Uterus (tissue), 2 donors: ENCODE data around the gene CDH6.

Experiments
- CTCF ChIP-seq, 4 experiments: fragments of 200-600 bp in 2 of 4; fragments of 450-650 bp in 2 of 4; sonication (generic) in 2 of 4; IDR thresholded peaks; one replicate each; pipeline ENCODE4 v1.5.1; 2016 to 2019; ENCODE audit warnings: antibody characterized with exemption in 4 of 4, mild to moderate bottlenecking in 2 of 4, moderate library complexity in 1 of 4
- POLR2A ChIP-seq, 2 donors: fragments of 450-650 bp; IDR thresholded peaks; one replicate each; pipeline ENCODE4 v1.6.1; 2016; ENCODE audit warnings: antibody characterized with exemption in 2 of 2, mild to moderate bottlenecking in 1 of 2, moderate library complexity in 1 of 2

- TF ChIP-seq CTCF (IDR thresholded peaks at IDR 0.05), result no peak
- no peak for TF ChIP-seq POLR2A (IDR thresholded peaks at IDR 0.05)
Observed at GRCh38 chr5:31158686-31159085, 34.8 kb upstream of the CDH6 start.
